Spleen (tissue), 11 donors: Measurements from ENCODE around the gene TBCA. TPM values are rescaled to one million over a fixed set of nuclear protein-coding genes. Genes with fewer than 3 reads are reported as not detected.

ENCODE experiments used
- DNase-seq: peaks from one replicate; pipeline ENCODE4 v3.0.0-alpha.2; 2020
- H3K27ac ChIP-seq, 8 donors: fragments of 200-600 bp; sonication (generic) in 7 of 8; 1 replicate in 4 of 8; 2 replicates in 4 of 8; pipeline versions ENCODE4 v1.5.0 to v1.8.0; 2016 to 2021; ENCODE audit warnings: inconsistent platforms in 4 of 8, mild to moderate bottlenecking in 4 of 8, moderate library complexity in 1 of 8
- H3K27me3 ChIP-seq, 7 donors: fragments of 200-600 bp; sonication (generic) in 6 of 7; replicated peaks in 1 of 7; 1 replicate in 4 of 7; 2 replicates in 3 of 7; pipeline versions ENCODE4 v1.5.0 to v1.8.0; 2016 to 2021; ENCODE audit warnings: inconsistent platforms in 3 of 7, mild to moderate bottlenecking in 1 of 7
- H3K36me3 ChIP-seq, 6 donors: fragments of 200-600 bp; sonication (generic) in 5 of 6; 1 replicate in 4 of 6; 2 replicates in 2 of 6; pipeline versions ENCODE4 v1.5.0 to v1.8.0; 2016 to 2021; ENCODE audit warnings: inconsistent platforms in 2 of 6
- H3K4me1 ChIP-seq, 6 donors: fragments of 200-600 bp; sonication (generic) in 5 of 6; 1 replicate in 3 of 6; 2 replicates in 3 of 6; pipeline versions ENCODE4 v1.5.0 to v1.8.0; 2016 to 2021; ENCODE audit warnings: inconsistent platforms in 3 of 6
- H3K4me3 ChIP-seq, 8 donors: fragments of 200-600 bp; sonication (generic) in 7 of 8; 1 replicate in 4 of 8; 2 replicates in 4 of 8; pipeline versions ENCODE4 v1.5.0 to v1.8.0; 2016 to 2021; ENCODE audit warnings: inconsistent platforms in 4 of 8, mild to moderate bottlenecking in 4 of 8, moderate library complexity in 2 of 8
- H3K9me3 ChIP-seq, 8 donors: fragments of 200-600 bp; sonication (generic) in 7 of 8; 1 replicate in 4 of 8; 2 replicates in 4 of 8; pipeline versions ENCODE4 v1.5.0 to v1.8.0; 2016 to 2021; ENCODE audit warnings: inconsistent platforms in 4 of 8
- CTCF ChIP-seq, 11 experiments: fragments of 200-600 bp in 7 of 11; fragments of 450-650 bp in 4 of 11; sonication (generic) in 4 of 11; IDR thresholded peaks in 8 of 11; conservative IDR thresholded peaks in 3 of 11; 1 replicate in 7 of 11; 2 replicates in 4 of 11; pipeline versions ENCODE4 v1.4.0 to v1.8.0; 2016 to 2021; ENCODE audit warnings: antibody characterized with exemption in 11 of 11, inconsistent platforms in 4 of 11, mild to moderate bottlenecking in 1 of 11
- POLR2A ChIP-seq, 3 donors: fragments of 450-650 bp; IDR thresholded peaks; one replicate each; pipeline ENCODE4 v1.5.1; 2017; ENCODE audit warnings: antibody characterized with exemption in 3 of 3, mild to moderate bottlenecking in 1 of 3
- POLR2AphosphoS5 ChIP-seq, 3 donors: sonication (generic); formaldehyde crosslinking; IDR thresholded peaks; one replicate each; pipeline ENCODE4 v1.5.1; 2017; ENCODE audit warnings: antibody characterized with exemption in 3 of 3
- WGBS, 5 donors: extraction: QIAGEN DNeasy Blood & Tissue Kit in 3 of 5; methylation state at CpG; one replicate each; pipeline versions ENCODE4 v1.1.5 to v1.1.7; 2013 to 2018; 5-methylcytosine and 5-hydroxymethylcytosine counted together
- intact Hi-C: fragments of 100-400 bp; cut with DNase I; formaldehyde crosslinking; loops from one replicate; pipeline ENCODE4 v1.15.0; 2023; ENCODE audit warnings: low total_unique reads
- polyA plus RNA-seq, 3 donors: library from polyadenylated mRNA; stranded (reverse); fragments of 200-250 nt; gene quantifications; one replicate each; pipeline ENCODE4 v1.2.1, GENCODE V29; 2013
- total RNA-seq, 7 donors: library from RNA; depleted of rRNA in 3 of 7; stranded (reverse); fragments of >200 nt in 3 of 7; fragmentation: NEBNext Ultra II Directional in 4 of 7; extraction: Animal tissue kit (Norgen Biotek cat#: 25700) in 4 of 7; gene quantifications; one replicate each; pipeline versions ENCODE4 v1.1.0 to v1.2.1, GENCODE V29; 2016 to 2021
- donor health status: healthy with polysubstance abuse.
- donor health status: DM: no; HTN: no; CAD: no; lungs with moderate emphysema.
- donor health status: DM: no; HTN: no; CAD: no.
- donor health status: Bipolar disorder and iron deficiency.
- donor health status: healthy.
- donor health status: DM: no; HTN: no; CAD: no.
- donor health status: DM: yes; HTN: yes; CAD: no.

The TBCA gene
- total and polyA plus RNA-seq, 10 donors: 92.2 to 267 (median 108) TPM

GRCh38 chr5:77645158-77645994, 130.8 kb downstream of the TBCA start:
- TF ChIP-seq CTCF (IDR thresholded peaks at IDR 0.05 in 8 of 11, conservative IDR thresholded peaks at IDR 0.05 in 3 of 11): peak in 8 of 11 experiments; percentile 29 to 79 (median 70)
- no peak for TF ChIP-seq POLR2A (IDR thresholded peaks at IDR 0.05)
- TF ChIP-seq POLR2AphosphoS5 (IDR thresholded peaks at IDR 0.05): peak in 1 of 3 donors; percentile 16
- peak; percentile 87 for DNase-seq
- Histone ChIP-seq H3K36me3 (no peaks in the 10 kb centered on the region), H3K27ac (no peak overlapping the region), H3K4me1 (peaks cover 0 to 37% (median 30%) of the 10 kb centered on the region in 6 donors), H3K9me3 (peaks cover 0 to 12% (median 0%) of the 10 kb centered on the region in 8 donors), H3K27me3 (peaks cover 15 to 89% (median 64%) of the 10 kb centered on the region in 7 donors), H3K4me3 (peak overlapping the region in 6 of 8 donors; percentile 21 to 67 (median 29))
- WGBS, 5 donors: 1 to 5% (median 3%) methylated on average over 28 to 80 of the region's 80 CpGs
- intact Hi-C loops: loop anchor here (10.0 kb wide), 1 partner anchor 359 kb away; no protein-coding TSS in a partner anchor

DNA sequence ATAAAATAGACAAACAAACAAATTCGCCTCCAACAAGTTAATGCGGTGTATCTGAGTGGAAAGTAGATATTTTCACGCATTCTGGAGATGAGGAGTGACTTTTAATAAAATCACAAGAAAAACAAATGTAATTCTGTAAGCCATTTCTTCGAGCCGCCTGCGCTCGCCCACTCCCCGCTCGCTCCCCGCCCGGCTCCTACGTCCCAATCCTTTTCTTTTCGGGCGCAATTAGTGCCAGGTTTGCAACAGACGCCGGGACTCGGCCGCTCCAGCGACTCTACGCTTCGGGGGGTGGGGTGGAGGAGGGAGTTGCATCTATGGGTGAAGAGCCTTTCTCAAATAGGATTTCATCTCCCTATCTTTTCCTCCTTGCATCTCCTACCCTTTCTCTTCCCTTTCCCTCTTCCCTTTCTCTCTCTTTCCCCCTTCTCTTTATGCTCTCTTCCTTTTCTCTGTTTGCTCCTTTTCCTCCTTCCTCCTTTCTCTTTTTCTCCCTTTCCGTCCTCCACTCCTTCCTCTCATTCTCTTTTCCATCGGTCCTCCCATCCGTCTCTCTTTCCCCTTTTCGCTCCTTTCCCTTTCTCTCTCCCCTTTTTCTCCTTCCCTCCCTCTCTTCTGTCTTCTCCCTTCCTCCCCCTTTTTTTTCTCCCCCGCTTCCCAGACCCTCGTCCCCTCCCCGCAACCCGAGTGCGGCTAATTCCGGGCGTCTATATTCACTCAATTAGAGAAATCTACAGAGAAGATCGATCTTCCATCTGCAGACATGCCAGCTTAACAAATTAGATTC, 131.6 kb downstream of the TBCA start:
- H3K36me3 ChIP-seq: no peaks in the 10 kb centered on the region
- DNase-seq: no peak
- H3K27me3 ChIP-seq: peaks cover 21 to 95% (median 72%) of the 10 kb centered on the region in 7 donors
- peak overlapping the region in 3 of 8 donors; percentile 26 to 67 (median 28) for H3K4me3 ChIP-seq
- TF ChIP-seq POLR2AphosphoS5 (IDR thresholded peaks at IDR 0.05) (peak in 1 of 3 donors; percentile 11), POLR2A (IDR thresholded peaks at IDR 0.05) (no peak)
- H3K9me3 ChIP-seq: peaks cover 0 to 13% (median 0%) of the 10 kb centered on the region in 8 donors
- WGBS, 5 donors: 12 to 13% (median 12%) methylated on average over 33 of the region's 33 CpGs
- no peak overlapping the region for H3K27ac ChIP-seq
- H3K4me1 ChIP-seq: peaks cover 0 to 43% (median 33%) of the 10 kb centered on the region in 6 donors
- intact Hi-C loops: loop anchor here (10.0 kb wide), 1 partner anchor 360 kb away; no protein-coding TSS in a partner anchor

DNA sequence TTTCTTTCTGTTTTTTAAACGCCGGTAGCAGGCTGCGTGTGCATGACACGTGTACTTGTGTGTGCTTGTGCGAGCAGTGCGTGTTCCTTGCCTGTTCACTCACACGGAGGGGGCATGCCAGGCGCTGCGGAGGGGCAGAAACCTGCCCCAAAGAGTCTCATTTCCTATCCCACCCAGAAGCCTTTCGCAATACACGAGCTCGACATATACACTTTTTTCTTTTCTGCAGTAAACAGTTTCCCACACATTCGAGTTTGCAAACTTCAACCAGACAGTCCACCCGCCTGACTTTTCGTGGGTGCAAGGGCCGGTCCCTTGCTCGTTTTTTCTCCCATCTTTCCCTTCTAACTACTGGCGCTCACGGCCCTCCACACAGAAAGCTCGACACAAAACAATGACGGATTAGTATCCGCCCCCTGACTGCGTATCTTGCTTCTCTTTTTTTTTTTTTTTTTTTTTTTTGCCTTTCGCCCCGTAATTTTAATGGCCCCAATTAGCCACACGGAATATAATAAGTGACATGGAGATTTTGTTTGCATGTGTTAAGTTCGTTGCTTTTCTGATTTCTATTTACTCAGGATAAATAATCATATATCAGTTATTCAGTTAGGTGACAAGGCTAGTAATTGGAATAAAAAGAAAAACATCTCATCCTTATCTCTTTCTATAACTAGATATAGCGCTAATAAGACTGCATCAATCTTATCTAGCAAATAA, 132.3 kb downstream of the TBCA start:
- DNase-seq: no peak
- WGBS, 5 donors: 7 to 10% (median 8%) methylated on average over 28 of the region's 28 CpGs
- H3K4me1 ChIP-seq: peaks cover under 1 to 50% (median 39%) of the 10 kb centered on the region in 6 donors
- H3K36me3 ChIP-seq: no peaks in the 10 kb centered on the region
- peak overlapping the region in 1 of 8 donors; percentile 25 for H3K4me3 ChIP-seq
- peaks cover 24 to 97% (median 79%) of the 10 kb centered on the region in 7 donors for H3K27me3 ChIP-seq
- H3K9me3 ChIP-seq: peaks cover 0 to 18% (median 0%) of the 10 kb centered on the region in 8 donors
- no peak for TF ChIP-seq CTCF (IDR thresholded peaks at IDR 0.05 in 8 of 11, conservative IDR thresholded peaks at IDR 0.05 in 3 of 11)
- TF ChIP-seq POLR2AphosphoS5 (IDR thresholded peaks at IDR 0.05): no peak
- no peak for TF ChIP-seq POLR2A (IDR thresholded peaks at IDR 0.05)
- intact Hi-C loops: loop anchor here (10.0 kb wide), 1 partner anchor 361 kb away; no protein-coding TSS in a partner anchor
- H3K27ac ChIP-seq: no peak overlapping the region
